Fibroblast of lung (primary cell): Measurements from ENCODE around the gene CFAP221.

ENCODE experiments used
- CTCF ChIP-seq, 2 donors: IDR thresholded peaks in 1 of 2; conservative IDR thresholded peaks in 1 of 2; 1 replicate in 1 of 2; 2 replicates in 1 of 2; pipeline ENCODE4 v1.5.1; 2011 to 2012; ENCODE audit warnings: low read length in 2 of 2, control low read depth in 1 of 2, inconsistent platforms in 1 of 2, low read depth in 1 of 2, mild to moderate bottlenecking in 1 of 2
- EZH2 ChIP-seq: IDR thresholded peaks from 2 replicates; pipeline ENCODE4 v1.5.1; 2012; ENCODE audit warnings: low read length, control low read depth, mild to moderate bottlenecking; ENCODE audit errors: missing control alignments

DNA sequence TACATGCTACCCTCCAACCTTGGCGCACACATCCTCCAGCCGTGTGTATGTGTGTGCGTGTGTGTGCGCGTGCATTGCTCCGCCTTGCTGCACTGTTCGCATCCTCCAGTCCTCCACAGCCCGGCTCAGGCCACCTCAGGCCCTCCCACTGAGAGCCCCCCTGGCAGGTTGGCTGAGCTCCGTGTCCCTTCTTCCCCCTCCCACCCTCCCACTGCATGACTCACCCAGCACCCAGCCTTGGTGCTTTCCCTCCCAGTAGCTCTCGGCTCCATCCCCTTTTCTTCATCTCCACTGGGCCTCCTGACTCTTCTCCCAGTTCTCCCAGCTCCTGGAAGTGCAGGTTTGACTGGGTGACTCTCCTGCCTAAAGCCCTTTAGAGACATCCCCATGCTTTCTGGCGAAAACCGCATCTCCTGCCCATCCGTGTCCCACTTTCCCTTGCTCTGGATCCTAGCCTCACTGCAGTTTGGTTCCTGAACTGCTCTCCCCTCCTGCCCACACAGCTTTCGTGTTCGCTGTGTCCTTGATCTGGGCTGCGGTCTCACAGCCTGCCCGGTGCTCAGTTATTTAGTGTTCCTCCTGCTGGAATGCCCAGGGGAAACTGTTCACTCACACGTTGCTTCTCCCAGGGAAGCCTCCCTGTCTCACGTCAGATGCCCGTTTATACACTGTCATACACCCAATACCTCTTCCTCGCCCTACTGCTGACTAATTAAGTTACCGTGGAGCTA is 139.6 kb downstream of the CFAP221 start:
- TF ChIP-seq CTCF (conservative IDR thresholded peaks at IDR 0.05 in 1 of 2, IDR thresholded peaks at IDR 0.05 in 1 of 2; ENCODE audit: low read depth in 1 of 2, low read length in 2 of 2) (no peak), EZH2 (no peak)
